Measurements from ENCODE around the gene GSTM4.
A peak's percentile ranks its signal among the peaks of the same experiment; 100 is the strongest.

GSTM4 gene

GRCh38 chr1:109655615-109656519 lies at the start of gene GSTM4:
TSS of gene GSTM4 (plus strand) at chr1:109656099. CDS start at chr1:109656390, 291 bp downstream.
- peak; percentile 46 for DNase-seq (ENCODE audit: low read depth)

- no peak for DNase-seq (ENCODE audit: low read depth)
These were observed 46.0 kb upstream of the GSTM4 start for GRCh38 chr1:109609881-109610280.

- DNase-seq (ENCODE audit: low read depth): no peak
These were observed 45.1 kb upstream of the GSTM4 start for GRCh38 chr1:109610609-109611307.

- no peak for DNase-seq (ENCODE audit: low read depth)
These were observed 44.5 kb upstream of the GSTM4 start for GRCh38 chr1:109611308-109611990.

GRCh38 chr1:109613361-109614147 lies 42.3 kb upstream of the GSTM4 start:
- DNase-seq (ENCODE audit: low read depth): no peak

- peak; percentile 48 for DNase-seq (ENCODE audit: low read depth)
These were observed 40.0 kb upstream of the GSTM4 start for GRCh38 chr1:109615879-109616278.

- no peak for DNase-seq (ENCODE audit: low read depth)
These were observed 39.5 kb upstream of the GSTM4 start for GRCh38 chr1:109616391-109616790.

GRCh38 chr1:109617291-109617801 lies 38.6 kb upstream of the GSTM4 start:
- DNase-seq (ENCODE audit: low read depth): no peak

GRCh38 chr1:109618661-109619575 lies 37.0 kb upstream of the GSTM4 start:
- no peak for DNase-seq (ENCODE audit: low read depth)

GRCh38 chr1:109619576-109620400 lies 36.1 kb upstream of the GSTM4 start, which contains the start of the genes AMPD2 and GNAT2:
TSS of gene AMPD2 (plus strand) at chr1:109619837. CDS start at chr1:109621176, 1,339 bp downstream.
TSS of gene GNAT2 (minus strand) at chr1:109619616. CDS start at chr1:109612870, 6,746 bp downstream.
- peak; percentile 79 for DNase-seq (ENCODE audit: low read depth)

- no peak for DNase-seq (ENCODE audit: low read depth)
These were observed 35.5 kb upstream of the GSTM4 start for GRCh38 chr1:109620401-109620791.

- peak; percentile 98 for DNase-seq (ENCODE audit: low read depth)
These were observed 35.0 kb upstream of the GSTM4 start for GRCh38 chr1:109620841-109621286.

GRCh38 chr1:109621379-109622136 lies 34.3 kb upstream of the GSTM4 start:
- DNase-seq (ENCODE audit: low read depth): no peak

- no peak for DNase-seq (ENCODE audit: low read depth)
These were observed 33.6 kb upstream of the GSTM4 start for GRCh38 chr1:109622137-109622892.

- DNase-seq (ENCODE audit: low read depth): no peak
These were observed 33.0 kb upstream of the GSTM4 start for GRCh38 chr1:109622895-109623294.

- no peak for DNase-seq (ENCODE audit: low read depth)
These were observed 32.2 kb upstream of the GSTM4 start for GRCh38 chr1:109623601-109624161.
